Measurements from ENCODE around the gene SLC22A8. TPM values are rescaled to one million over a fixed set of nuclear protein-coding genes. Genes with fewer than 3 reads are reported as not detected.
"Not testable (repeated sequence)": the region's sequence is repeated elsewhere in the genome, so short reads cannot be mapped to it uniquely, and the experiment has no call there.

The SLC22A8 gene
- polyA plus RNA-seq, 3 donors: 40.9 to 54.6 (median 53.9) TPM

DNA sequence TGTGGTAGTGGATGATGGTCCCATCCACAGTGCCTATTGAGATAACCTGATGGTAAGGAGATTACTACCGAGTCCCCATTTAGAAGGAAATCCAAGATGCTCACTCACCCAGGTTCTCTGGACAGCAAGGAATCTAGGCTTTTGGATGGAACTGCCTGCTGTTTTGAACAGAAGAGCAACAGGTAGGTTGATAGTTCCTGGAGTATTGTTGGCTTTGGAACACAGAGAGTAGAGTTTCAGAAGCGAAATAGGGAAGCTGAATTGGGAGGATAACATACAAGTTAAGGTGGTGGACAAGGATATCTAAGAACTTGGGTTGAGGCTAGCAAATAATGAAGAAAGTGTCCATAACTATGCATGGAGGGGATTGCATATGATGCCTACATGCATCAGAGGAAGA, 58.5 kb downstream of the SLC22A8 start:
- DNase-seq (ENCODE audit: extremely low read depth in 1 of 11, low read depth in 9 of 11, low spot score in 4 of 11): no peak

DNA sequence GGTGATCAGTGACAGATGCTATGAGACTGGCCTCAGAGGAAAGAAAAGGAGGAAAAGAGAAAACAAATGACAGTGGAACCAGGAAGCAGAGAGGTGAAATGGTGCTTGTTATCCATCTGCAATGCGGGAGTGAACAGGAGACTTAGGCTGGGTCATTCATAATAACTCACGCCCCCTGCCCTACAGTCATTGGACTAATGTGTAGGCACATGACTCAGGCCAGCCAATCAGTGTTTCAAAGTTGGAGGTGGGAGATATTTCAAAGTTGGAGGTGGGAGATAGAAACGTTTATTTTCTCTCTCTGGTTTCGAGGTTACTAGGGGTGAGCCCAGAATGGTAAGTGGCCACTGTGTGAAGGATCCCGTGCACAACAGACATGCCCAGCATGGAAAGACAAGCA, 61.2 kb downstream of the SLC22A8 start:
- DNase-seq (ENCODE audit: extremely low read depth in 1 of 11, low read depth in 9 of 11, low spot score in 4 of 11): no peak

DNA sequence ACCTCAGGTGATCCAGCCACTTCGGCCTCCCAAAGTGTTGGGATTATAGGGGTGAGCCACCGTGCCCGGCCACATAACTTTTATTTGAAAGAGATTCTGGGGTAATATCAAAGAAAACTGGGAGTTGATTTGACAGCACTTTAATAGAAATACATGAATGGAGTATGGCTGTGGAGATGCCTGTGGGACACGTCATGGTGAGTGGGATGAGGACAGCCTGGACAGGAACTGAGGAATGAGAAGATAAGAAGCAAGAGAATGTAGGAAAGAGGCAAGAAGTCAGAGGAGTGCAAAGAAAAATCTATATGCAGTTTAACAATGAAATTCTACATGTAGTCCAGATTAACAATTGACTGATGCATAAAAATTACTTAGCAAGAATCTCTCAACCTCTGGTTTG, 61.8 kb downstream of the SLC22A8 start:
- DNase-seq (ENCODE audit: extremely low read depth in 1 of 11, low read depth in 9 of 11, low spot score in 4 of 11): no peak

DNA sequence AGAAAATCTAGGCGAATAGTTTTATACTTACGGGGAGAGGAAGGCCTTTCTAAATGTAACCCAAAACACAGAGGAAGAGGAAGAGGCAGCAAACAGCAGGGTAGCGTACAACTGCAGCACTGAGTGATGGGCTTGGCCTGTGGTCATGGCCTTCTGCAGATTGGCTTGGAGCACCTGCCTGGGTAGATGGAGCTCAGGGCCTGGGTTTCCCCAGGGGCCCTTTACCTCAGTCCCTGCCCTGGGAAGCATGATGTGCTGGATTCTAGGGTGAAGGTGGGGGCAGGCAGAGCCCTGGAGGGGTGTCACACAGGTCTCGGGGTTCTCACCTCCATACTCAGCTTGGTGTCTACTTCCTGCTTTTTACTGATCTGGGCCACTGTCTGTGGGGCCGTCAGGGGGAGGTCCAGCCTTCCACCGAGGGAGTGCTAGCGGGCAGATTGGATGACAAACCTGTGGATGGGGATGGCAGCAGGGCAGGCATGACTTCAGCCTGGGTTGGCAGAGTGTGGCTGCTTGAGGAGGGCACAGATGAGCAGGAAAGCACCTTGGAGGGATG, 66.8 kb downstream of the SLC22A8 start:
- DNase-seq (ENCODE audit: extremely low read depth in 1 of 11, low read depth in 9 of 11, low spot score in 4 of 11): no peak

DNA sequence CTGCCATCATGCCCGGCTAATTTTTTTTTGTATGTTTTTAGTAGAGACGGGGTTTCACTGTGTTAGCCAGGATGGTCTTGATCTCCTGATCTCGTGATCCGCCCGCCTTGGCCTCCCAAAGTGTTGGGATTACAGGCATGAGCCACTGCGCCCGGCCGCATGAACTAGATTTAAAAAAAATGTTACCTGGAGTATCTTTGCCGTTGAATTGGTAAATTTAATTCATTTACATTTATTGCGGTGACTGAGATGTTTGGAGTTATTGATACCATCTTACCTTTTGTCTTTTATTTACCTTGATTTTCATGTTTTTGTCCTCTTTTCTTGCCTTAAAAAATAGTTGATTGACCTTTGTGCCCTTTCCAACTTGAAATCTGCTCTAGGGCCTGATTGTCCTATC, 70.1 kb downstream of the SLC22A8 start:
- not testable (repeated sequence) for DNase-seq (ENCODE audit: extremely low read depth in 1 of 11, low read depth in 9 of 11, low spot score in 4 of 11)

Other genes starting within 250 kb of the SLC22A8 start
- gene TAF6L, start 244.4 kb downstream of the SLC22A8 start, polyA plus RNA-seq (ENCODE audit: insufficient read length in 3 of 3): 10 to 100 TPM; 27.1 to 38.7 (median 33.1) TPM
- gene TMEM179B, start 228.4 kb downstream of the SLC22A8 start, polyA plus RNA-seq (ENCODE audit: insufficient read length in 3 of 3): 10 to 100 TPM; 58.3 to 73.4 (median 71.4) TPM
- 10 to 100 TPM; 21.8 to 30.6 (median 29.2) TPM for gene TMEM223, start 223.8 kb downstream of the SLC22A8 start, polyA plus RNA-seq (ENCODE audit: insufficient read length in 3 of 3)
- 100 to 1,000 TPM; 114 to 137 (median 116) TPM for gene NXF1, start 210.4 kb downstream of the SLC22A8 start, polyA plus RNA-seq (ENCODE audit: insufficient read length in 3 of 3)
- 10 to 100 TPM; 51.6 to 57.9 (median 56.7) TPM for gene STX5, start 183.8 kb downstream of the SLC22A8 start, polyA plus RNA-seq (ENCODE audit: insufficient read length in 3 of 3)
- gene TEX54, start 183.0 kb downstream of the SLC22A8 start, polyA plus RNA-seq (ENCODE audit: insufficient read length in 3 of 3): under 1 TPM in 1 of 3 donors, not detected in 2; 0.42 TPM
- gene WDR74, start 176.3 kb downstream of the SLC22A8 start, polyA plus RNA-seq (ENCODE audit: insufficient read length in 3 of 3): 10 to 100 TPM; 33.7 to 48.3 (median 43.5) TPM
- 100 to 1,000 TPM; 164 to 215 (median 179) TPM for gene SLC3A2, start 134.9 kb downstream of the SLC22A8 start, polyA plus RNA-seq (ENCODE audit: insufficient read length in 3 of 3)
- under 1 TPM in 2 of 3 donors, not detected in 1; 0.09 to 0.11 TPM for gene CHRM1, start 94.5 kb downstream of the SLC22A8 start, polyA plus RNA-seq (ENCODE audit: insufficient read length in 3 of 3)
- 10 to 100 TPM; 19.7 to 36.9 (median 27.0) TPM for gene SLC22A6, start 30.9 kb downstream of the SLC22A8 start, polyA plus RNA-seq (ENCODE audit: insufficient read length in 3 of 3)
- under 1 TPM; 0.52 to 0.79 (median 0.76) TPM for gene SLC22A24, start 128.4 kb upstream of the SLC22A8 start, polyA plus RNA-seq (ENCODE audit: insufficient read length in 3 of 3)
- not detected for gene SLC22A25, start 227.8 kb upstream of the SLC22A8 start, polyA plus RNA-seq (ENCODE audit: insufficient read length in 3 of 3)

Measured in renal cortex interstitium (tissue), 11 donors.